Measurements from ENCODE around the gene KRTAP16-1. TPM values are rescaled to one million over a fixed set of nuclear protein-coding genes. Genes with fewer than 3 reads are reported as not detected.
A peak's percentile ranks its signal among the peaks of the same experiment; 100 is the strongest.

KRTAP16-1 gene
- total RNA-seq, 3 donors from 2014 or later, result not detected

GRCh38 chr17:41311111-41311510 lies 2.0 kb upstream of the KRTAP16-1 start:
- Histone ChIP-seq H3K4me1 (ENCODE audit: low read depth) (no peaks in the 10 kb centered on the region), H3K36me3 (ENCODE audit: low read depth) (no peaks in the 10 kb centered on the region), H3K4me3 (no peak overlapping the region), H3K9me3 (no peaks in the 10 kb centered on the region)
- intact Hi-C loops (cut with DNase I, micrococcal nuclease), result no loop called here
- ATAC-seq, result no peak
- no peak for DNase-seq
- TF ChIP-seq CTCF (IDR thresholded peaks at IDR 0.05), result no peak

- TF ChIP-seq CTCF (IDR thresholded peaks at IDR 0.05), result no peak
- Histone ChIP-seq H3K4me3 (no peak overlapping the region), H3K9me3 (no peaks in the 10 kb centered on the region), H3K4me1 (ENCODE audit: low read depth) (no peaks in the 10 kb centered on the region), H3K36me3 (ENCODE audit: low read depth) (no peaks in the 10 kb centered on the region)
- intact Hi-C loops (cut with DNase I, micrococcal nuclease), result no loop called here
- DNase-seq (peak; percentile 40 to 85 (median 48)), ATAC-seq (peak; percentile 89)
Observed at GRCh38 chr17:41308251-41308917, 725 bp downstream of the KRTAP16-1 start.

- peak; percentile 9 for ATAC-seq
Observed at GRCh38 chr17:41307647-41308046, 1.5 kb downstream of the KRTAP16-1 start.

GRCh38 chr17:41304091-41304490 lies 5.0 kb downstream of the KRTAP16-1 start:
- DNase-seq (no peak), ATAC-seq (no peak)
- H3K9me3 ChIP-seq, result no peaks in the 10 kb centered on the region
- no peak for TF ChIP-seq CTCF (IDR thresholded peaks at IDR 0.05)
- no peak overlapping the region for H3K4me3 ChIP-seq
- H3K4me1 ChIP-seq (ENCODE audit: low read depth), result no peaks in the 10 kb centered on the region
- no peaks in the 10 kb centered on the region for H3K36me3 ChIP-seq (ENCODE audit: low read depth)
- intact Hi-C loops (cut with DNase I, micrococcal nuclease), result no loop called here

More at GRCh38 chr17:41307647-41308046, 1.5 kb downstream of the KRTAP16-1 start:
- H3K36me3 ChIP-seq (ENCODE audit: low read depth), result no peaks in the 10 kb centered on the region
- H3K4me3 ChIP-seq, result no peak overlapping the region
- no peaks in the 10 kb centered on the region for H3K9me3 ChIP-seq
- intact Hi-C loops (cut with DNase I, micrococcal nuclease), result no loop called here
- DNase-seq, result no peak
- TF ChIP-seq CTCF (IDR thresholded peaks at IDR 0.05), result no peak
- no peaks in the 10 kb centered on the region for H3K4me1 ChIP-seq (ENCODE audit: low read depth)

GRCh38 chr17:41302981-41303380 lies 6.1 kb downstream of the KRTAP16-1 start:
- H3K4me1 ChIP-seq (ENCODE audit: low read depth), result no peaks in the 10 kb centered on the region
- DNase-seq, result no peak
- H3K36me3 ChIP-seq (ENCODE audit: low read depth), result no peaks in the 10 kb centered on the region
- no peak overlapping the region for H3K4me3 ChIP-seq
- ATAC-seq, result no peak
- TF ChIP-seq CTCF (IDR thresholded peaks at IDR 0.05), result no peak
- H3K9me3 ChIP-seq, result no peaks in the 10 kb centered on the region
- intact Hi-C loops (cut with DNase I, micrococcal nuclease), result no loop called here

All from mucosa of descending colon (tissue), 3 donors.